HCT116 (cell line): ENCODE measurements around the gene CNTNAP5. TPM values are rescaled to one million over a fixed set of nuclear protein-coding genes. Genes with fewer than 3 reads are reported as not detected.

ENCODE experiments used
- ATAC-seq: fragments of 200-7000 bp; cut with Tn5 transposase; 2 replicates; pipeline ENCODE4 v1.9.1; 2020; ENCODE audit warnings: mild to moderate bottlenecking, moderate library complexity
- BruUV-seq: library from RNA; stranded (reverse); fragments of 400-500 nt; replicated peaks from 2 replicates; lab custom pipeline; 2021; lab: Mats Ljungman, UMichigan
- CTCF ChIA-PET: fragments of 300-600 bp; sonication (Branson Sonifier 250); formaldehyde crosslinking; loops from one replicate; lab custom pipeline; 2021; ENCODE audit warnings: antibody characterized with exemption; lab: Charles Lee
- POLR2A ChIA-PET: fragments of 300-600, 350-600 bp; sonication (Branson Sonifier 250); formaldehyde crosslinking; loops from one replicate; lab custom pipeline; 2021; ENCODE audit warnings: antibody characterized with exemption; lab: Charles Lee
- RAD21 ChIA-PET, 2 experiments: fragments of 300-600 bp; sonication (Branson Sonifier 250); formaldehyde crosslinking; loops; one replicate each; lab custom pipeline; 2023; ENCODE audit warnings: low total read pairs in 2 of 2; ENCODE audit not compliant: uncharacterized antibody in 2 of 2, unreplicated experiment in 2 of 2, low non-redundant PET in 1 of 2; lab: Charles Lee
- DNase-seq: peaks from one replicate; pipeline ENCODE4 v3.0.0-alpha.2; 2010; ENCODE audit warnings: low read depth, low spot score
- H2AFZ ChIP-seq: fragments of 200-600 bp; shearing (Covaris generic), sonication (generic); 2 replicates; pipeline ENCODE4 v1.6.1; 2017; ENCODE audit warnings: low read depth, mixed run types, mixed read lengths, antibody characterized with exemption, low read length; ENCODE audit not compliant: poor library complexity, severe bottlenecking
- H3K27ac ChIP-seq: 2 replicates; pipeline ENCODE4 v1.5.1; 2012; ENCODE audit warnings: low read depth, low read length
- H3K27me3 ChIP-seq: fragments of 200-600 bp; sonication (generic); 2 replicates; pipeline ENCODE4 v1.6.1; 2016; ENCODE audit warnings: mixed run types, low read length, mixed read lengths; ENCODE audit not compliant: insufficient read depth
- H3K36me3 ChIP-seq, 2 experiments: fragments of 200-500 bp in 1 of 2; fragments of 200-600 bp in 1 of 2; sonication (Bioruptor generic) in 1 of 2; sonication (generic) in 1 of 2; 2 replicates each; pipeline versions ENCODE4 v1.5.1 to v1.6.1; 2014 to 2016; ENCODE audit warnings: low read length in 2 of 2, inconsistent platforms in 1 of 2, mixed read lengths in 1 of 2, mixed run types in 1 of 2; ENCODE audit not compliant: insufficient read depth in 2 of 2, control insufficient read depth in 1 of 2
- H3K4me1 ChIP-seq, 2 experiments: fragments of 200-600 bp in 1 of 2; sonication (generic) in 1 of 2; 2 replicates each; pipeline versions ENCODE4 v1.5.1 to v1.6.1; 2012 to 2017; ENCODE audit warnings: low read length in 2 of 2, inconsistent platforms in 1 of 2, mild to moderate bottlenecking in 1 of 2, mixed read lengths in 1 of 2, mixed run types in 1 of 2, moderate library complexity in 1 of 2; ENCODE audit not compliant: insufficient read depth in 2 of 2, control insufficient read depth in 1 of 2
- H3K4me2 ChIP-seq: fragments of 200-600 bp; sonication (generic); 2 replicates; pipeline ENCODE4 v1.6.1; 2017; ENCODE audit warnings: mixed run types, low read length, mixed read lengths
- H3K4me3 ChIP-seq, 2 experiments: fragments of 200-600 bp in 1 of 2; sonication (generic) in 1 of 2; replicated peaks in 1 of 2; 2 replicates each; pipeline ENCODE4 v1.5.1; 2011 to 2016; ENCODE audit warnings: low read length in 2 of 2, control low read depth in 1 of 2, low read depth in 1 of 2, mild to moderate bottlenecking in 1 of 2, mixed read lengths in 1 of 2, mixed run types in 1 of 2
- H3K79me2 ChIP-seq: fragments of 200-600 bp; sonication (generic); 2 replicates; pipeline ENCODE4 v1.6.1; 2017; ENCODE audit warnings: mild to moderate bottlenecking, mixed run types, low read length, moderate library complexity, mixed read lengths; ENCODE audit not compliant: insufficient read depth
- H3K9ac ChIP-seq: fragments of 200-600 bp; sonication (generic); 2 replicates; pipeline ENCODE4 v1.6.1; 2016; ENCODE audit warnings: low read length, mixed read lengths
- H3K9me2 ChIP-seq: fragments of 200-600 bp; sonication (generic), shearing (Covaris generic); 2 replicates; pipeline ENCODE4 v1.6.1; 2017; ENCODE audit warnings: mixed run types, mild to moderate bottlenecking, moderate library complexity; ENCODE audit not compliant: insufficient read depth
- H3K9me3 ChIP-seq, 2 experiments: fragments of 200-500 bp in 1 of 2; fragments of 200-600 bp in 1 of 2; sonication (Bioruptor generic) in 1 of 2; sonication (generic) in 1 of 2; 2 replicates each; pipeline ENCODE4 v1.6.1; 2014 to 2017; ENCODE audit warnings: low read length in 2 of 2, mixed read lengths in 2 of 2, inconsistent platforms in 1 of 2, low read depth in 1 of 2, mild to moderate bottlenecking in 1 of 2, mixed run types in 1 of 2, moderate library complexity in 1 of 2; ENCODE audit not compliant: control insufficient read depth in 1 of 2, insufficient read depth in 1 of 2
- H4K20me1 ChIP-seq: fragments of 200-600 bp; sonication (generic), shearing (Covaris generic); 2 replicates; pipeline ENCODE4 v1.6.1; 2017; ENCODE audit warnings: mixed run types, mild to moderate bottlenecking, moderate library complexity; ENCODE audit not compliant: insufficient read depth
- CBX3 ChIP-seq: IDR thresholded peaks from 2 replicates; pipeline ENCODE4 v1.6.1; 2012; ENCODE audit warnings: low read depth
- EZH2phosphoT487 ChIP-seq: fragments of 200-600 bp; IDR thresholded peaks from 2 replicates; pipeline ENCODE4 v1.6.1; 2018; ENCODE audit warnings: antibody characterized with exemption, borderline replicate concordance
- FOSL1 ChIP-seq: IDR thresholded peaks from 2 replicates; pipeline ENCODE4 v1.6.1; 2012; ENCODE audit warnings: low read depth
- JUND ChIP-seq: IDR thresholded peaks from 2 replicates; pipeline ENCODE4 v1.6.1; 2012
- MAX ChIP-seq: IDR thresholded peaks from 2 replicates; pipeline ENCODE4 v1.6.1; 2012
- POLR2AphosphoS5 ChIP-seq: IDR thresholded peaks from 2 replicates; pipeline ENCODE4 v1.6.1; 2011; ENCODE audit warnings: mild to moderate bottlenecking, low read depth, low read length, moderate library complexity
- RAD21 ChIP-seq: IDR thresholded peaks from 2 replicates; pipeline ENCODE4 v1.6.1; 2012; ENCODE audit warnings: low read depth, mild to moderate bottlenecking
- REST ChIP-seq: IDR thresholded peaks from 2 replicates; pipeline ENCODE4 v1.6.1; 2012; ENCODE audit warnings: low read depth
- SIN3A ChIP-seq: IDR thresholded peaks from 2 replicates; pipeline ENCODE4 v1.6.1; 2012; ENCODE audit warnings: low read depth
- YY1 ChIP-seq: IDR thresholded peaks from 2 replicates; pipeline ENCODE4 v1.6.1; 2011; ENCODE audit warnings: low read length, low read depth, moderate library complexity, mild to moderate bottlenecking; ENCODE audit not compliant: insufficient replicate concordance; ENCODE audit errors: extremely low read depth
- ZFX ChIP-seq: fragments of 450-650 bp; IDR thresholded peaks from 2 replicates; pipeline ENCODE4 v1.6.1; 2017
- ZNF274 ChIP-seq: fragments of 200-500 bp; sonication (Bioruptor generic); IDR thresholded peaks from 2 replicates; pipeline ENCODE4 v1.6.1; 2014; ENCODE audit warnings: mild to moderate bottlenecking, low read depth, low read length, inconsistent platforms
- intact Hi-C: fragments of 100-400 bp; cut with micrococcal nuclease; formaldehyde crosslinking; loops from 2 replicates; pipeline ENCODE4 v1.10.0; 2022
- total RNA-seq: library from RNA; stranded (reverse); gene quantifications from one replicate; pipeline ENCODE4 v1.2.1, GENCODE V29; 2021; ENCODE audit not compliant: unreplicated experiment

Gene CNTNAP5
- total RNA-seq, 1 experiment from 2014 or later = not detected

GRCh38 chr2:124824441-124824840 lies 799.4 kb downstream of the CNTNAP5 start:
- Histone ChIP-seq H2AFZ (no peak overlapping the region), H3K9me3 (peaks cover 5 to 24% of the 10 kb centered on the region in 2 experiments; a peak in 2 of 4 replicates), H3K36me3 (no peaks in the 10 kb centered on the region), H3K27me3 (no peaks in the 10 kb centered on the region), H4K20me1 (no peaks in the 10 kb centered on the region), H3K9ac (no peak overlapping the region), H3K4me2 (no peak overlapping the region), H3K4me1 (no peaks in the 10 kb centered on the region), H3K27ac (no peak overlapping the region), H3K4me3 (no peak overlapping the region), H3K9me2 (no peaks in the 10 kb centered on the region), H3K79me2 (no peaks in the 10 kb centered on the region)
- ATAC-seq (no peak), DNase-seq (no peak)
- TF ChIP-seq ZFX (no peak), SIN3A (no peak), MAX (no peak), EZH2phosphoT487 (no peak), ZNF274 (no peak), POLR2AphosphoS5 (no peak), CBX3 (no peak), FOSL1 (no peak), JUND (no peak), RAD21 (no peak), REST (no peak), YY1 (no peak)
- no TSS peak for BruUV-seq
- ChIA-PET CTCF (no interaction called here), RAD21 (no interaction called here), POLR2A (no interaction called here)
- intact Hi-C loops = no loop called here
